Activated CD4-positive, alpha-beta T cell treated with anti-CD3 and anti-CD28 coated beads, Interleukin-2, amount 50 U/mL, for 1 hour (primary cell): ENCODE results near the gene DENND1B.
A peak's percentile ranks its signal among the peaks of the same experiment; 100 is the strongest.
"Not testable (repeated sequence)": the region's sequence is repeated elsewhere in the genome, so short reads cannot be mapped to it uniquely, and the experiment has no call there.

Experiments used
- DNase-seq: peaks from one replicate; pipeline ENCODE4 v3.0.0-alpha.2; 2020

DENND1B gene

GRCh38 chr1:197783510-197783948 is 8.2 kb upstream of the DENND1B start:
- no peak for DNase-seq

DNA sequence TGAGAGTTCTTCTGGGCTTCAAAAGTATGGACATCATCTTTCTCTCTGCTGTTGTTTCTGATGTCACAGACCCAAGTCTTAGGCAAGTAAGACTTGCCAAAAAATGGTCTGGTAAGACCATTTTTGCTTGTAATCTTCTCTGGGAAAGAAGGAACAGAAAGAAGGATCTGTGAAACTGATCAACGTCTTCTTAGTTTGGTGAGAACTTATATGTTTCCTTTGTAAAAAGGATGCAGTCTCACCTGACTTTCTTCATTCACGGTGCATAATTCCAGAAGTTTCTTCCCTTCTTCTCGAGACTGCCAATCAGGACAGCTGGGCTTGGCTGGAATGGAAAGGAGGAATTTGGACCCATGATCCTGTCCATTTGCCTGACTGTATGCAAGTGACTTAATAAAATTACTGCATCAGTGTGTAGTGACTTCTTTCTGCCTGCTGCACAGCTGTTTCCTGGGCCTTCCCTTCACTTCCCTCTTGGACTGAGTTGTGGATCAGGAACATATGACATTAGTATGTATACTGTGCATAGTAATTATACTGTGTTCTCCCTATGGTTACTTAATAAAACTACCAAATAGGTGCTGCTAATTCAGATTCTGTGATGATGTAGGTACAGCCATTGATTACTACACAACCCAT is 7.6 kb upstream of the DENND1B start:
- no peak for DNase-seq

DNA sequence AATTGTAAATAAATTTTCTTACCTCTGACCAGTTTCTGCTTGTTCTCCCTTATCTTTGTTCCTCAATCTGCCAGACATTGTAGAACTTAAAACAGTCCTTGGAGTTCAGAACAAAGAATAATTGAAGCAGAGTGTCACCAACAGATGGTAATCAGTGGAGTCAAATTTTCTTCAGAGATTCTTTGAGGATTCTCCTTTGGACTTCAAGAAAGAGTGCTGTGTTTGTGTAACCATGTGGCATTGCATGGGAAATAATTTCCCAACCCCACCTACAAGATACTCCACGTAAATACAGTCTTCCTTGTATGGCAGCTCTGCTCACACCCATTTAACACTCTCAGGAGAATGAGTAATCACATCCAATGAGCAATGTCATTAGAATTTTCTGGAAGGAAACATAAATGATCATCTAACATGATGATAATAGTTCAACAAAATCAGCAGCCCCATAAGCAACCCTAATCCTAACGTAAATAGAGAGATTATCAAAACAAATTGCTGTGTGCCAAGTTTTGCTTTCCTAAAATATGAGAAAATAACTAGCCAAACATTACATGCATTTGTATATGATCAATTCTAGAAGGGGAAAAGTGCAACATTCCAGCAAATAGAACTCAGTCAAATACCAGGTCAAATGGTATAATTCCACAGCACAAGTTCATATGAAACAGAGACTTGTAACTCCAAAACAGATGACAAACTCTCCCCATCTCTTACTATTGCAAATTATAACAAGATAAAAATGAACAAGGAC is 6.9 kb upstream of the DENND1B start:
- DNase-seq = no peak

DNA sequence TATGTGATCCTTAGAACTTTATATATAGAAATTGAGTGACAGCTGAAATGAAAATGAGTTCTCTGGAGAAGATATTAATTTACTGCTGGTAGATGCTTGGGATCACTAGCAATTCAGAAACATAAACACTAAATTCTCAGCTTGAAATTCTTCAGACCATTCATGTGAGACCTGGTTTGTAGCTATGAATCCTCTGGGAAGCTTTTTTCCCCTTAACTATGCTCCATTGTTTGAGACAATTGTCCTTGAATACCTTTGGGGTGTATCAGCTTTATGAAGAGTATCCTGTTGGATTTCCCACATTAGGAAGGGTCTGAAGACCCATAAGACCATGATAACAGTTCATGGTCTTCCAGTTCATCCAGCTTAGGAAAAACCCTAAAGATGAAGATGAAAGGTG is 4.6 kb upstream of the DENND1B start:
- no peak for DNase-seq

- DNase-seq = no peak
These were observed 3.2 kb upstream of the DENND1B start for GRCh38 chr1:197778366-197778945.

DNA sequence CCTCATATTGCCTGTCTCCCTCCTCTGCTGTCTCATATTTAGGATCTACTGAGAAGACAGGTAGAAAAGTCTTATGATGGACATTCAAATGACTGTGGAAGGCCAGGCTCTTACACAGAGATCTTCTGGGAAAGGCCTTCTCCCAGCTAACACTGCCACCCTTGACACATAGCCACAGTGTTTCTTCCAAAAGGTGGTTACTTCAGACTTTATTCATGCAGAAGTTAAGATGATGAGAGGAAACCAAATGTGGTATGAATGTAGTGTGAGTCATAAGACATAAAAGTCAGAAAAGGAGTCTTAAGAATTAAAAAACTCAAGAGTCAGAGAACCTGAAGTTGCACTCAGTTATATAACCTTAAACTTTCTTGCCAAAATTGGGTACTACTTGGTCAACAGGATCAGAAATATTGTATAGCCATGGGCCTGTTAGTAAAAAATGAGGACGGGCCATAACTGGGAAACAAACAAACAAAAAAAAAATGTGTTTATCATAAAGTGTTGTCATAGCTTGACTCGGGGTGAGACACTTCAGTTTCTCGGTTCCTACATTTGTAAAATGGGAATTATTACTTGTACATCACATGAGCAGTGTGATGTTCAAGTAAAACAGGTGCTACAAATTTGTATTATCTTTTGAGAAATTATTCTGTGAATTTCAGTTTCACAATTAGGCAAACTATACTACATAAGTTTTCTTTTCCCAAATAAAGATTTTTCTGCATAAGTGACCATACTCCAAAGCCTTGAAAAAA is 1.2 kb upstream of the DENND1B start:
- DNase-seq = peak; percentile 13

- DNase-seq = peak; percentile 36
These were observed 606 bp downstream of the DENND1B start for GRCh38 chr1:197774466-197775281.

GRCh38 chr1:197773856-197774255 is 1.4 kb downstream of the DENND1B start:
- no peak for DNase-seq

GRCh38 chr1:197771904-197772556 is 3.2 kb downstream of the DENND1B start:
- no peak for DNase-seq

DNA sequence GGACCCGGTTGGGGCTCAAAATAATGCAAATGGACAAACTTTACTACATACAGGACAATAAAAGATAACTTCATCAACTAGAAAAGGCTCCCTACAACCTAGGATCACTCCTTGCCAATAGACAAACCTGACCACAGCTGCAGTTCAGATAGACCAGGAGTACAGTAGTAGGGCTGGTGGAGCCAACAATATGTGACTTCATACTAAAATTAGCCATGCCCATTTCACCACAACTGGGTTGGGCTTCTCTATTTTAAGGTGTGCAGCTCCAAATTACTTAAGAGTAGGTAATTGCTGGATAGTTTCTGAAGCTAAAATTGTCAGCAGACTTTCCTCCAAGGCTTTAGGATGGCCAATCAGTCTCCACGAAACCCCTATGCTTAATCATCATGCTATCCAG is 3.9 kb downstream of the DENND1B start:
- no peak for DNase-seq

DNA sequence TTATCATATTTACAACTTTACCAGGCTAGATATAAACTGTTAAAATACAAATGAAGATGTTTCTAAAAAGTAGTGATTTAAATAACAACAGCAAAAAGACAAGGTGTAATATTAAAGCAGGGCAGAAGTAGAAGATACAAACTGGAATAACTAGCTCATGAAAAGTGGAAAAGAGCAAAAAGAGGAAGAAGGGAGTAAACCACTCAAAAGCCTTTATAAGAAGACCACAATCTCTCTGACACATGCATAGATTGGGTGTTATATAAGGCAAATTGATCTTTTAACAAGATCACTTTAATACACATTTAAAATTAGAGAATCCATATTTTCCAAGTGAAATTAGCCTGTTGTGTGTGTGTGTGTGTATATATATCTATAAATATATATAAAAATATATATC is 5.0 kb downstream of the DENND1B start:
- DNase-seq = no peak

- no peak for DNase-seq
These were observed 6.0 kb downstream of the DENND1B start for GRCh38 chr1:197769287-197769686.

DNA sequence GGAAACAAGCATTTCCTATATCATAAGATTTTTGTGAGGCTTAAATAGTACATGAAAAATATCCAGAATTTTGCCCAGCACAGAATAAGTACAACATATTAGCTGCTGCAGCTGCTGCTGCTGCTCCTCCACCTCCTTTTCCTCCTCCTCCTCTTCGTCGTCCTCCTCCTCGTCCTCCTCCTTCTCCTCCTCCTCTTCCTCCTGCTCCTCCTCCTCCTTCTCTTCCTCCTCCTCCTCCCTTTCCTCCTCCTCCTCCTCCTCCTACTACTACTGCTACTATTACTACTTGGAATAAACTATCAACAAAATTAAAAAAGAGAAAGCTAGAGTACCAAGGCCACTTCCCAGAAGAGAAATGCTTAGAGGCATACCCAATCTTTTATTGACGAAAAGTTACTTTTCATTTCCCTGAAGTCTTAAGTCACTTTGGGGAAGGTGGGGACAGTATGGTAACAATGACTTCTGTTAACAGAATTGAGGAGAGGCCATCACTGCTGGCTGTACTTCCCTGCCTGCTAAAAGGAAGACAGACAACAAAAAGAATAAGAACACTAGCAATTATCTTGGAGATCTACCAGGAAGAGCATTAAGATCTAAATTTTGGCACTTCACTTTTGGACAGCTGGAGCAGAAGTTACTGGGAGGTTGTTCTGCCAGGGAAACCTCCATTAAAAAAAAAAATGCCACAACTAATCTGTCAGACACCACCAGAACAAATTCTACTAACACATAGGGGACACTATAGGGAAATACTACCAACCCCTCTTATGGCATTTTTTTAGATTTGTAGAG is 7.1 kb downstream of the DENND1B start:
- no peak for DNase-seq

GRCh38 chr1:197763769-197764168 is 11.5 kb downstream of the DENND1B start:
- no peak for DNase-seq

GRCh38 chr1:197763307-197763706 is 12.0 kb downstream of the DENND1B start:
- DNase-seq = no peak

GRCh38 chr1:197761654-197762053 is 13.6 kb downstream of the DENND1B start:
- no peak for DNase-seq

DNA sequence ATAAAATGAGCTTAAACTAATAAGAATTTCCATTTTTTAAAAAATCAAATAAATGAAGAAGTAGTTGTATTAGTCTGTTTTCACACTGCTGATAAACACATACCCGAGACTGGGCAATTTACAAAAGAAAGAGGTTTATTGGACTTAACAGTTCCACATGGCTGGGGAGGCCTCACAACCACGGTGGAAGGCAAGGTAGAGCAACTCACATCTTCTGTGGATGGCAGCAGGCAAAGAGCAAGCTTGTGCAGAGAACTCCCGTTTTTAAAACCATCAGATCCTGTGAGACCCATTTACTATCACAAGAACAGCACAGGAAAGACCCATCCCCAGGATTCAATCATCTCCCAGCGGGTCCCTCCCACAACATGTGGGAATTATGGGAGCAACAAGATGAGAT is 19.7 kb downstream of the DENND1B start:
- not testable (repeated sequence) for DNase-seq

- not testable (repeated sequence) for DNase-seq
These were observed 22.6 kb downstream of the DENND1B start for GRCh38 chr1:197752652-197753164.

- DNase-seq = no peak
These were observed 24.9 kb downstream of the DENND1B start for GRCh38 chr1:197750366-197750765.

DNA sequence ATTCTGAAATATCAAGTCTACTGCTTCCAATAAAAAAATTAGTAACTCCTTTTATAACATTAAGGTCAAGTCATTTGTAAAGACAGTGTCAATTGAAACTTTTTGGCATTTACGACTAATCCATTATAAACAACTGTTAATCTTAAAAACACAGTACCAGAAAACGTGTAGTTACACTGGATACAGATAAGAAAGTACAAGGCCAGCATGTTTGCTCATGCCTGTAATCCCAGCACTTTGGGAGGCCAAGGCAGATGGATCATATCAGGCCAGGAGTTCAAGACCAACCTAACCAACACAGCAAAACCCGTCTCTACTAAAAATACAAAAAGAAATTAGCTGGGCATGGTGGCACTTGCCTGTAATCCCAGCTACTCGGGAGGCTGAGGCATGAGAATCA is 29.4 kb downstream of the DENND1B start:
- no peak for DNase-seq

DNA sequence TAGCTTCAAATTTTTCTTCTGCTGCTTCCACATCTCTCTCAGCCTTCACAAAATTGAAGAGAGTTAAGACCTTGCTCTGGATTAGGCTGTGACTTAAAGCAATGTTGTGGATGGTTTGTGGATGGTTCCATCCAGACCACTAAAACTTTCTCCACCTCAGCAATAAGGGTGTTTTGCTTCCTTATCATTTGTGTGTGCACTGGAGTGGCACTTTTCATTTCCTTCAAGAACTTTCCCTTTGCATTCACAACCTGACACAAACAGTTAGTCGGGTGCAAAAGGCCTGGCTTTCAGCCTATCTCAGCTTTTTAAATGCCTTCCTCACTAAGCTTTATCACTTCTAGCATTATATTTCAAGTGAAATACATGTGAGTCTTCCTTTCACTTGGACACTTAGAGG is 30.3 kb downstream of the DENND1B start:
- DNase-seq = no peak
